C4-2B (cell line): Measurements from ENCODE around the gene ATP11C.

Source experiments
- H3K27ac ChIP-seq: fragments of 450-650 bp; 2 replicates; pipeline ENCODE4 v1.5.1; 2017
- ZFX ChIP-seq: fragments of 450-650 bp; IDR thresholded peaks from 2 replicates; pipeline ENCODE4 v1.6.1; 2017
- TF ChIP-seq, protein P1 (sequence below): fragments of 450-650 bp; conservative IDR thresholded peaks from 2 replicates; pipeline ENCODE4 v1.5.1; 2017; ENCODE audit warnings: mild to moderate bottlenecking

Gene ATP11C

DNA sequence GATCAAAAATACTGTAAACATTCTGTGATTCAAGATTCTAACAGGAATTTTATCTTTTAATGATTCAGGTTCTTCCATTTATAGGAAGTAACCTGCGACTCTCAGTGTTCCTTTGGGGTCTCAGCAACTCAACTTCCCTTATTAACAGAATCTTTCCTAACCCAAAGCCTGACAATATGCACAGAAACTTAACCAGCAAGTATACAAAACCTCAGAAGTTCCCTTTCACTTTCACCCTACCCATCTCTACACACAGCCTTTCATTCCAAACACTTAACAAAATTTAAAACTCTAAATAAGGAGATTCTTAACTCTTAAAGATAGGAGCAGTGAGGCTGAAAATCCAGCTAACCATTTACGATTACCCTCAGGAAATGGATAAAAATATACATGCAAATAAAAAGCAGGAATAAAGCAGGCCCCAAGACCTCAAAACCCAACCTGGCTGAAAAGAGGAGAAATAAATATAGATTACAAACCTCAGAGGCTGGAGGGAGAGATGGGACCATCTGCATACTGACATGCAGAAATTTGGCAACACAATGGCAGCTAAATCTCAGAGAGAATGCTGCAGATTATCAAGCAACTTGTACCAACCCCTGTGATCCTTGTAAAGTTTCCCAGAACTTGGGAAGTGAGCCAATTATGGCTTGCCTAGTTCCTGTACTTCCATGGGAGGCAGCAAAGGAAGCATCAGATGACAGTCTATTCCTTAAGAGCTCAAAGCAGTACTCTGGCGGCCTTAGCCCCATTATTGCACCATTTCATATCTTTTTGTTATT lies 101.0 kb downstream of the ATP11C start:
- TF ChIP-seq, protein P1, sequence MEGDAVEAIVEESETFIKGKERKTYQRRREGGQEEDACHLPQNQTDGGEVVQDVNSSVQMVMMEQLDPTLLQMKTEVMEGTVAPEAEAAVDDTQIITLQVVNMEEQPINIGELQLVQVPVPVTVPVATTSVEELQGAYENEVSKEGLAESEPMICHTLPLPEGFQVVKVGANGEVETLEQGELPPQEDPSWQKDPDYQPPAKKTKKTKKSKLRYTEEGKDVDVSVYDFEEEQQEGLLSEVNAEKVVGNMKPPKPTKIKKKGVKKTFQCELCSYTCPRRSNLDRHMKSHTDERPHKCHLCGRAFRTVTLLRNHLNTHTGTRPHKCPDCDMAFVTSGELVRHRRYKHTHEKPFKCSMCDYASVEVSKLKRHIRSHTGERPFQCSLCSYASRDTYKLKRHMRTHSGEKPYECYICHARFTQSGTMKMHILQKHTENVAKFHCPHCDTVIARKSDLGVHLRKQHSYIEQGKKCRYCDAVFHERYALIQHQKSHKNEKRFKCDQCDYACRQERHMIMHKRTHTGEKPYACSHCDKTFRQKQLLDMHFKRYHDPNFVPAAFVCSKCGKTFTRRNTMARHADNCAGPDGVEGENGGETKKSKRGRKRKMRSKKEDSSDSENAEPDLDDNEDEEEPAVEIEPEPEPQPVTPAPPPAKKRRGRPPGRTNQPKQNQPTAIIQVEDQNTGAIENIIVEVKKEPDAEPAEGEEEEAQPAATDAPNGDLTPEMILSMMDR = no peak
- no peak for TF ChIP-seq ZFX
- no peak overlapping the region for H3K27ac ChIP-seq

DNA sequence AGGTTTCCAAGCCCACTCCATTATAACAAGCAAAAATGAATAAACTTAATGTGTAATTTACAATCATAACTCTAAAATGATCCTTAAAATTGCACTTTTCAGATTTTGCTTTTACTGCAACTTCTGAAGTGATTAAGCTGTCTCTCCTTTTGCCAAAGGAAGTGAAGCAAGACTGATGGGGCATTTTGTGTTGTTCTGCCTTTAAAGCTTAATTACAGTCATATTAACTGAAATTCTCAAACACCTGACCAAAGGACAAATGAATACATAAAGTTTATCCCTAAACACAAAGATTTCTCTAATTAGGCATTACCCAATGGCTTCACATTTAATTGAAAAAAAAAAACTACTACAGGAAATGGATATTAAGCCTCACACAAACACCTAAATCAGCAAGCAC lies 101.8 kb downstream of the ATP11C start:
- no peak overlapping the region for H3K27ac ChIP-seq
- TF ChIP-seq, protein P1 = no peak
- TF ChIP-seq ZFX = no peak

DNA sequence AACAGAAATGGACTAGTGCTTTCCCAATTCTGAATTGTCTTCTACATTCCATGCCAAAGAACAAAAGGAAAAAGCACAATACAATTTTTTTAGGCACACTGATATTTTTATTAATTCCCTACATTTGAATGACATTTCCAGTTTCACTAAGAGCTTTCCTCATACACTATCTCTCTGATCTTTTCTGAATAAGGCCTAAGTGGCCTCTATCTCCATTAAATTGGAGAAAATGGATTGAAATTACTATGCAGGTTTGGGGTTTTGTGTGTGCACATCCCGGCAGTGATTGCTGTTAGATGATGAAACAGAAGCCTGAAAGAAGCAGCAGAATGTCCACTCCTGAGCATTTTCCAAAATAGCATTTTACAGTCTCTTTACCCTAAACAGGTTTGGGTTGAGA lies 104.0 kb downstream of the ATP11C start:
- TF ChIP-seq ZFX = no peak
- TF ChIP-seq, protein P1 = no peak
- H3K27ac ChIP-seq = no peak overlapping the region

DNA sequence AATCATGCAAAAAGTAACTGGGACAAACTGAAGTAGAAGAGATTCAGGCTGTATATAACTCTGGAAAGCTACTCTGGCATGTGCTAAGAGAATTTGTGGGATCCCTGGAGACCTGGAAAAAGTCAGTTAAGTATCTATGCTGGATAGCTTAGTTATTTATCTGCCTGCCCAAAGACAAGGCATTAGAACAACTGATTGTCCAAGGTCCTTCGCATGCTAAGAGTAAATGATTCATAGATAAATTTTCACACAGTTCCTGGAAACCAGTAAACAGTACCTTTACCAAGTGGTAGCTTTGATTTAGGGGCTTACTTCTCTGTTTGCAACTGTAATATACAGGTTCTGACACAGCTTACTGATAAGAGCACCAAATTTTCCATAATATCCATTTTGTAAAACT lies 104.8 kb downstream of the ATP11C start:
- TF ChIP-seq, protein P1 = no peak
- no peak for TF ChIP-seq ZFX
- H3K27ac ChIP-seq = no peak overlapping the region

DNA sequence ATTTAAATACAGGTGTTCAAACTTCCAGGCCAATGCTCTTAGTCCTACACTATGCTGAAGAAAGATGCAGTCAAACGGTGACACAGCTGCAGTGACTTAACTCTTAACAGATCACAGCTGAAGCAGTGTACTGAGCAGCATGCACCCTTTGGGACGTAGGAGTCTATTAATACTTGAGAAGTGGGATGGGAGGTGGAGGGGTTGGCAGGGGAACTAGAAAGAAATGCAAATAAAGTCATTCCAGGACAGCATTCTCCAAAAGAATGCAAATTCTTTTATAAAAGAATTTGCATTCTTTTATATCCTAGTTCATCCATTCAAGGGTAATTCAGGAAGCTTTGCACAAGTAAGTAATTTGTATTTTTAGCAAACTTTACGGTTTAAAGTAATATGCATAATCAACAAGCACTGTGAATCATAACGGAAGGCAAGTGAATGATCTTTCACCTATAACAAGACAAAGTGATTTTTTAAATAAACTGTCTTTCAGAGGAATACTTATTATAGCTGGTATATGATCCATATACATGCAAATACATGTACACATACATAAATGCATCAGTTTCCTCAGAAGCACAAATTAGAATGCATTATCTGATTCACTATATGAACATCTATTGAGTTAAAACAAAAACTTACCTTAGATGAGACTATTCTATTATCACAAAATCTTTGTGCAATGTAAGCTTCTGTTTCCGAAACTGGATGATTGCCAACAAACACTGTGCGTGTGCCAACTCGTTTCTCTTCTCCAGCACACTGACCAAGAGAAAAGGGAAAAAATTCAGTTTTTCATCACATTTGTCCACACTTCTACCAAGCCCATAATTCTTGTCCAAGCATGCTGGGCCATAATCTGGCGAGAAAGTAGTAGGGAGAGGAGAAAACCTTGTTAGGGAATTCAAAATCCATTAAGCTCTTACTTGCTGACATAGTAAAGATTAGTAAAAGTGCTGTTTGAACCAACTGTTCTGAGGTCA lies 106.5 kb downstream of the ATP11C start:
- H3K27ac ChIP-seq = no peak overlapping the region
- TF ChIP-seq, protein P1 = no peak
- no peak for TF ChIP-seq ZFX

DNA sequence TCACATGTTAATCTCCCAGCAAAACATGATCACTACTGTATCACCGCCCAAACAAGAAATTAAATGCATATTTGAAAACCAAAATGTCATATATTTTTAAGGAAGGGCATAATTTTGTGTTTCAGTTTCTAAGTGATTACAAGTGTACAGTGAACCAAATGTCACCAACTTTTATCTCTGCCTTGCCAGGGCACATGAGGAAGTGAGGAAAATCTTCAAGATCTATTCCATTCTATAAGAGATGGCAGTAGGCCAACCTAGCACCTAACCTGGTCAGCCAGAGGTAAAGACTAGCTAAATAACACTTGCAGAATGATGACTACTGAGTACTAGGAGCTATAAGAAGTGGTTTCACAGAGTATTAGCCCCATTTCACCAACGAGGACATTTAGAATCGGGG lies 107.2 kb downstream of the ATP11C start:
- TF ChIP-seq ZFX = no peak
- TF ChIP-seq, protein P1 = no peak
- no peak overlapping the region for H3K27ac ChIP-seq

DNA sequence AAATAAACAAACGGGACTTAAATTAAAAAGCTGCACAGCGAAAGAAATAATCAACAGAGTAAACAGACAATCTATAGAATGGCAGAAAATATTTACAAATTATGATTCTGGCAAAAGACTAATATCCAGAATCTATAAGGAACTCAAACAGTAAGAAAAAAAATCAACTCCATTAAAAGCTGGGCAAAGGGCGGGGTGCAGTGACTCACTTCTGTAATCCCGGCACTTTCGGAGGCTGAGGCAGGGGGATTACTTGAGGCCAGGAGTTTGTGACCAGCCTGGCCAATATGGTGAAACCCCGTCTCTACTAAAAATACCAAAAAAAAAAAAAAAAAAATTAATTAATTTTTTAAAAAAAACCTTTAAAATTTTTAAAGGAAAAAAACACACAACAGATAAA lies 109.0 kb downstream of the ATP11C start:
- H3K27ac ChIP-seq = no peak overlapping the region
- TF ChIP-seq, protein P1 = no peak
- no peak for TF ChIP-seq ZFX
